ENCODE data around the gene SLC8A1. TPM values are rescaled to one million over a fixed set of nuclear protein-coding genes. Genes with fewer than 3 reads are reported as not detected.

SLC8A1 gene
- total and polyA plus RNA-seq, 2 of the 13 experiments (the other 11 are each of a cell fraction or from before 2014, with no cell fraction given): not detected

DNA sequence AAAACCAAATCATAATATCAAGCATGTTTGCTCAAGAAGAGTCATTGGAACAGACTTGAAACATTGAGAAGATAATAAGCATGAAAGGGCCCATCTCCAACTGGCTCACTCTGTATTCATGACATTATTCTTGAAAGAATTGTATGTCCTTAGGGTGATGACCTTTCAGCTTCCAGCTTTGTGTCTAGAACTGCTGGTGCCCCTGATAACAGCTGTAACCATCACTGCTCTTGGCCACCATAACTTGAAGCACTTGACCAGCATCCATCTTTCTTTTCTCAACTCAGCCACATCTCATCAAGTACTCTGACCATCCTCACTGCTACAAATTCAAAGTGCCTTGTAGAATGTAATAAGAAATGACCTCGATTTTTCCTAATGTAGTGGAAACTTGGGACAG, 289.9 kb downstream of the SLC8A1 start (continued):
- TF ChIP-seq MEIS2 (CRISPR knock-in tag; IDR thresholded peaks at IDR 0.05): no peak

DNA sequence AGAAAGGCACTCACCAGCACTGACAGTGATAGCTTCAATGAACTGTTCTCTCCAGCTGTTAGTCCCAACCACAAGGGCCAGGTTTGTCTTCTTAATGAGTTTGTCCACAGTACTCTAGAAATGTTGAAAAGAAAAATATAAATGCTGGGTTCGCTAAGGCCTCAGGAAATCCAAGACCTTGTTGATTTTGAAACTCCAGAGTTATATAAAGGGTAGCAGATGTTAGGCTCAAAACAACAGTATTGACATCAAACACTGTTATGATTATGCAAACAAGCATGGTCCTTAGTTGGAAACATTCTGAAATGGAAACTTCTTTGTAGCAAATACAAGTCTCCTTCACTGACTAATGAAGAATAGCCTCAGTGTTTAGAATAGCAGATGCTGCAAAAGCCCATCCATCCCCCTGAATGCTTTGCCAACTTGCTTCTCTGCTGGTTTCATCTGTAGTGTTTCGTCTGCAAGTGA, 291.1 kb downstream of the SLC8A1 start:
- CTCF ChIA-PET (ENCODE audit: low intra/inter-chr PET ratio, low total read pairs): no interaction called here

More for the DNA sequence above, 291.1 kb downstream of the SLC8A1 start:
- FAIRE-seq: no peak
- 0 out of 5 replicates have a peak, but pooled peaks cover 0 to 3% of the 10 kb centered on the region in 2 experiments for H3K27me3 ChIP-seq (ENCODE audit: control insufficient read depth in 1 of 2, insufficient read depth in 2 of 2, low read length in 2 of 2)
- H3K4me1 ChIP-seq (ENCODE audit: insufficient read depth, low read length): no peaks in the 10 kb centered on the region
- TF ChIP-seq, protein P1, sequence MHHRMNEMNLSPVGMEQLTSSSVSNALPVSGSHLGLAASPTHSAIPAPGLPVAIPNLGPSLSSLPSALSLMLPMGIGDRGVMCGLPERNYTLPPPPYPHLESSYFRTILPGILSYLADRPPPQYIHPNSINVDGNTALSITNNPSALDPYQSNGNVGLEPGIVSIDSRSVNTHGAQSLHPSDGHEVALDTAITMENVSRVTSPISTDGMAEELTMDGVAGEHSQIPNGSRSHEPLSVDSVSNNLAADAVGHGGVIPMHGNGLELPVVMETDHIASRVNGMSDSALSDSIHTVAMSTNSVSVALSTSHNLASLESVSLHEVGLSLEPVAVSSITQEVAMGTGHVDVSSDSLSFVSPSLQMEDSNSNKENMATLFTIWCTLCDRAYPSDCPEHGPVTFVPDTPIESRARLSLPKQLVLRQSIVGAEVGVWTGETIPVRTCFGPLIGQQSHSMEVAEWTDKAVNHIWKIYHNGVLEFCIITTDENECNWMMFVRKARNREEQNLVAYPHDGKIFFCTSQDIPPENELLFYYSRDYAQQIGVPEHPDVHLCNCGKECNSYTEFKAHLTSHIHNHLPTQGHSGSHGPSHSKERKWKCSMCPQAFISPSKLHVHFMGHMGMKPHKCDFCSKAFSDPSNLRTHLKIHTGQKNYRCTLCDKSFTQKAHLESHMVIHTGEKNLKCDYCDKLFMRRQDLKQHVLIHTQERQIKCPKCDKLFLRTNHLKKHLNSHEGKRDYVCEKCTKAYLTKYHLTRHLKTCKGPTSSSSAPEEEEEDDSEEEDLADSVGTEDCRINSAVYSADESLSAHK (CRISPR knock-in tag; IDR thresholded peaks at IDR 0.05; ENCODE audit: borderline replicate concordance): no peak
- TF ChIP-seq POLR2G (IDR thresholded peaks at IDR 0.05; ENCODE audit: low read depth, low read length): no peak
- TF ChIP-seq, protein P2, sequence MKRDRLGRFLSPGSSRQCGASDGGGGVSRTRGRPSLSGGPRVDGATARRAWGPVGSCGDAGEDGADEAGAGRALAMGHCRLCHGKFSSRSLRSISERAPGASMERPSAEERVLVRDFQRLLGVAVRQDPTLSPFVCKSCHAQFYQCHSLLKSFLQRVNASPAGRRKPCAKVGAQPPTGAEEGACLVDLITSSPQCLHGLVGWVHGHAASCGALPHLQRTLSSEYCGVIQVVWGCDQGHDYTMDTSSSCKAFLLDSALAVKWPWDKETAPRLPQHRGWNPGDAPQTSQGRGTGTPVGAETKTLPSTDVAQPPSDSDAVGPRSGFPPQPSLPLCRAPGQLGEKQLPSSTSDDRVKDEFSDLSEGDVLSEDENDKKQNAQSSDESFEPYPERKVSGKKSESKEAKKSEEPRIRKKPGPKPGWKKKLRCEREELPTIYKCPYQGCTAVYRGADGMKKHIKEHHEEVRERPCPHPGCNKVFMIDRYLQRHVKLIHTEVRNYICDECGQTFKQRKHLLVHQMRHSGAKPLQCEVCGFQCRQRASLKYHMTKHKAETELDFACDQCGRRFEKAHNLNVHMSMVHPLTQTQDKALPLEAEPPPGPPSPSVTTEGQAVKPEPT (CRISPR knock-in tag; IDR thresholded peaks at IDR 0.05; ENCODE audit: low read depth): no peak
- TF ChIP-seq EP300 (IDR thresholded peaks at IDR 0.05; ENCODE audit: low read depth in 2 of 2, low read length in 2 of 2): no peak
- no peak for TF ChIP-seq EP300 (CRISPR knock-in tag; IDR thresholded peaks at IDR 0.05; ENCODE audit: borderline replicate concordance)
- TF ChIP-seq, protein P3, sequence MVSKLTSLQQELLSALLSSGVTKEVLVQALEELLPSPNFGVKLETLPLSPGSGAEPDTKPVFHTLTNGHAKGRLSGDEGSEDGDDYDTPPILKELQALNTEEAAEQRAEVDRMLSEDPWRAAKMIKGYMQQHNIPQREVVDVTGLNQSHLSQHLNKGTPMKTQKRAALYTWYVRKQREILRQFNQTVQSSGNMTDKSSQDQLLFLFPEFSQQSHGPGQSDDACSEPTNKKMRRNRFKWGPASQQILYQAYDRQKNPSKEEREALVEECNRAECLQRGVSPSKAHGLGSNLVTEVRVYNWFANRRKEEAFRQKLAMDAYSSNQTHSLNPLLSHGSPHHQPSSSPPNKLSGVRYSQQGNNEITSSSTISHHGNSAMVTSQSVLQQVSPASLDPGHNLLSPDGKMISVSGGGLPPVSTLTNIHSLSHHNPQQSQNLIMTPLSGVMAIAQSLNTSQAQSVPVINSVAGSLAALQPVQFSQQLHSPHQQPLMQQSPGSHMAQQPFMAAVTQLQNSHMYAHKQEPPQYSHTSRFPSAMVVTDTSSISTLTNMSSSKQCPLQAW (CRISPR knock-in tag; IDR thresholded peaks at IDR 0.05): no peak
- TF ChIP-seq ZNF891 (CRISPR knock-in tag; IDR thresholded peaks at IDR 0.05): no peak
- no peak for TF ChIP-seq PAX8 (CRISPR knock-in tag; IDR thresholded peaks at IDR 0.05; ENCODE audit: borderline replicate concordance)
- TF ChIP-seq ZNF350 (CRISPR knock-in tag; IDR thresholded peaks at IDR 0.05; ENCODE audit: borderline replicate concordance, low read depth): no peak
- TF ChIP-seq SMAD9 (CRISPR knock-in tag; IDR thresholded peaks at IDR 0.05): no peak
- TF ChIP-seq ZFP90 (CRISPR knock-in tag; IDR thresholded peaks at IDR 0.05; ENCODE audit: borderline replicate concordance): no peak
- TF ChIP-seq, protein P4, sequence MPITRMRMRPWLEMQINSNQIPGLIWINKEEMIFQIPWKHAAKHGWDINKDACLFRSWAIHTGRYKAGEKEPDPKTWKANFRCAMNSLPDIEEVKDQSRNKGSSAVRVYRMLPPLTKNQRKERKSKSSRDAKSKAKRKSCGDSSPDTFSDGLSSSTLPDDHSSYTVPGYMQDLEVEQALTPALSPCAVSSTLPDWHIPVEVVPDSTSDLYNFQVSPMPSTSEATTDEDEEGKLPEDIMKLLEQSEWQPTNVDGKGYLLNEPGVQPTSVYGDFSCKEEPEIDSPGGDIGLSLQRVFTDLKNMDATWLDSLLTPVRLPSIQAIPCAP (CRISPR knock-in tag; IDR thresholded peaks at IDR 0.05; ENCODE audit: low read depth): no peak
- TF ChIP-seq, protein P5, sequence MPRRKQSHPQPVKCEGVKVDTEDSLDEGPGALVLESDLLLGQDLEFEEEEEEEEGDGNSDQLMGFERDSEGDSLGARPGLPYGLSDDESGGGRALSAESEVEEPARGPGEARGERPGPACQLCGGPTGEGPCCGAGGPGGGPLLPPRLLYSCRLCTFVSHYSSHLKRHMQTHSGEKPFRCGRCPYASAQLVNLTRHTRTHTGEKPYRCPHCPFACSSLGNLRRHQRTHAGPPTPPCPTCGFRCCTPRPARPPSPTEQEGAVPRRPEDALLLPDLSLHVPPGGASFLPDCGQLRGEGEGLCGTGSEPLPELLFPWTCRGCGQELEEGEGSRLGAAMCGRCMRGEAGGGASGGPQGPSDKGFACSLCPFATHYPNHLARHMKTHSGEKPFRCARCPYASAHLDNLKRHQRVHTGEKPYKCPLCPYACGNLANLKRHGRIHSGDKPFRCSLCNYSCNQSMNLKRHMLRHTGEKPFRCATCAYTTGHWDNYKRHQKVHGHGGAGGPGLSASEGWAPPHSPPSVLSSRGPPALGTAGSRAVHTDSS (CRISPR knock-in tag; conservative IDR thresholded peaks at IDR 0.05): no peak
- no peak for TF ChIP-seq MIER3 (CRISPR knock-in tag; IDR thresholded peaks at IDR 0.05; ENCODE audit: borderline replicate concordance)
- no TSS peak for BruUV-seq (replicated peaks)
- H3K9me3 ChIP-seq (ENCODE audit: low read length): no peaks in the 10 kb centered on the region
- no peaks in the 10 kb centered on the region for H3K79me2 ChIP-seq (ENCODE audit: insufficient read depth, low read length)
- no peak overlapping the region for H2AFZ ChIP-seq (ENCODE audit: low read length)
- no peak overlapping the region for H3K4me2 ChIP-seq (ENCODE audit: low read depth, low read length)
- no peak for DNase-seq (ENCODE audit: low spot score)
- H3K9ac ChIP-seq (ENCODE audit: insufficient read depth, low read depth, low read length): no peak overlapping the region
- H3K4me3 ChIP-seq (replicated peaks in 1 of 3; ENCODE audit: insufficient read depth in 1 of 3, low read depth in 2 of 3, low read length in 3 of 3): no peak overlapping the region
- H3K27ac ChIP-seq (ENCODE audit: extremely low read length, insufficient read depth, low read length): no peak overlapping the region
- POLR2A ChIA-PET: no interaction called here
- in situ Hi-C loops (cut with HindIII; ENCODE audit: extremely low pct_ligation_motif_present, low pct_unique_long_range_greater_than_20kb) (no loop called here), intact Hi-C loops (cut with micrococcal nuclease; ENCODE audit: unreplicated experiment) (no loop called here)
- no peak for ATAC-seq
- 2% methylated on average over 2 of the region's 2 CpGs for WGBS (ENCODE audit: low lambda C conversion rate)
- H4K20me1 ChIP-seq (ENCODE audit: insufficient read depth, low read length): no peaks in the 10 kb centered on the region
- no peaks in the 10 kb centered on the region for H3K36me3 ChIP-seq (replicated peaks in 1 of 2; ENCODE audit: control insufficient read depth in 1 of 2, insufficient read depth in 2 of 2, low read length in 2 of 2)
